Measurements from ENCODE around the gene LRP1B.

DNA sequence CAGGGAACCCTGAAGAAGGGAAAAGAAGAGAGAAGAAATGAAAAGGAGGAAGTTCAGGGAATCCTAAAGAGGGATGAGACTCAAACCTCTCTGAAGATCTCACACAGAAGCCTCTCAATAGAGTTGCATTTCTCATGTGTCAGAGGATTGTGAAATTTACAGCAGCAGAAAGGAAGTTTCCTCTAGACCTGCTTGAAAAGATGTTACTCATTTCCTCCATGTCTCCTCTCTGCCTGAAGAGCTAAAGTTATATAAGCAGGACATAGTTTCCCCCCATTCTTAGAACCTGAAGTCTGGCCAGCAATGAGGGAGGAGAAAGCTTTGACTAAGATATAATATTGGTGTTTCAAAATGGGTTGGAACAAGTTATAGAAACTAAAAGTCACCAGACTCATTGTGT lies 1155.6 kb downstream of the LRP1B start:
- TF ChIP-seq POLR2AphosphoS5 (IDR thresholded peaks at IDR 0.05) (no peak), CTCF (IDR thresholded peaks at IDR 0.05) (no peak), POLR2A (IDR thresholded peaks at IDR 0.05; ENCODE audit: low read depth) (no peak), EP300 (IDR thresholded peaks at IDR 0.05) (no peak)

Measured in esophagus muscularis mucosa (tissue), 4 donors.